HUES64 (cell line): ENCODE results near the gene NAMPT.

Experiments
- H3K27ac ChIP-seq: 2 replicates; pipeline ENCODE4 v1.7.0; 2013; ENCODE audit warnings: low read depth, low read length, inconsistent platforms
- H3K27me3 ChIP-seq: 2 replicates; pipeline ENCODE4 v1.6.1; 2013; ENCODE audit warnings: mild to moderate bottlenecking, low read length; ENCODE audit not compliant: insufficient read depth
- H3K36me3 ChIP-seq: 2 replicates; pipeline ENCODE4 v1.6.1; 2013; ENCODE audit warnings: mild to moderate bottlenecking, low read length; ENCODE audit not compliant: insufficient read depth
- H3K4me1 ChIP-seq: 2 replicates; pipeline ENCODE4 v1.6.1; 2013; ENCODE audit warnings: mild to moderate bottlenecking, low read length, moderate library complexity; ENCODE audit not compliant: insufficient read depth
- H3K4me3 ChIP-seq: 2 replicates; pipeline ENCODE4 v1.5.1; 2013; ENCODE audit warnings: mild to moderate bottlenecking, low read length, moderate library complexity
- H3K9ac ChIP-seq: 2 replicates; pipeline ENCODE4 v1.6.1; 2013; ENCODE audit warnings: mild to moderate bottlenecking, low read depth, low read length
- H3K9me3 ChIP-seq: 2 replicates; pipeline ENCODE4 v1.6.1; 2013; ENCODE audit warnings: low read depth, low read length; ENCODE audit not compliant: insufficient read depth
- WGBS: fragments of 150-250, 120-280 bp; methylation state at CpG from one replicate; pipeline ENCODE4 v1.1.7; 2013; ENCODE audit warnings: missing lambda C conversion rate; 5-methylcytosine and 5-hydroxymethylcytosine counted together

The NAMPT gene

GRCh38 chr7:106231856-106232490, 52.8 kb downstream of the NAMPT start:
- Histone ChIP-seq H3K4me3 (no peak overlapping the region), H3K27ac (no peak overlapping the region), H3K27me3 (no peaks in the 10 kb centered on the region), H3K9ac (no peak overlapping the region), H3K36me3 (no peaks in the 10 kb centered on the region), H3K4me1 (no peaks in the 10 kb centered on the region), H3K9me3 (0 out of 2 replicates have a peak, but pooled peaks cover 3% of the 10 kb centered on the region)
- WGBS: 93% methylated on average over 7 of the region's 7 CpGs

- Histone ChIP-seq H3K9ac (no peak overlapping the region), H3K36me3 (no peaks in the 10 kb centered on the region)
Observed at GRCh38 chr7:106225856-106226255, 58.9 kb downstream of the NAMPT start.

GRCh38 chr7:106224797-106225196, 60.0 kb downstream of the NAMPT start:
- no peak overlapping the region for H3K9ac ChIP-seq
- no peaks in the 10 kb centered on the region for H3K36me3 ChIP-seq
- no peak overlapping the region for H3K27ac ChIP-seq
- H3K4me1 ChIP-seq: 0 out of 2 replicates have a peak, but pooled peaks cover 5% of the 10 kb centered on the region
- H3K4me3 ChIP-seq: no peak overlapping the region
- no peaks in the 10 kb centered on the region for H3K9me3 ChIP-seq
- H3K27me3 ChIP-seq: no peaks in the 10 kb centered on the region
- WGBS: 86% methylated on average over 6 of the region's 6 CpGs

More at GRCh38 chr7:106225856-106226255, 58.9 kb downstream of the NAMPT start:
- H3K4me3 ChIP-seq: no peak overlapping the region
- H3K27ac ChIP-seq: no peak overlapping the region
- no peaks in the 10 kb centered on the region for H3K9me3 ChIP-seq
- 0 out of 2 replicates have a peak, but pooled peaks cover 5% of the 10 kb centered on the region for H3K4me1 ChIP-seq
- H3K27me3 ChIP-seq: no peaks in the 10 kb centered on the region

GRCh38 chr7:106223156-106223555, 61.6 kb downstream of the NAMPT start:
- H3K9me3 ChIP-seq: no peaks in the 10 kb centered on the region
- no peak overlapping the region for H3K9ac ChIP-seq
- 72% methylated on average over 3 of the region's 4 CpGs for WGBS
- no peaks in the 10 kb centered on the region for H3K27me3 ChIP-seq
- H3K36me3 ChIP-seq: no peaks in the 10 kb centered on the region
- H3K4me1 ChIP-seq: 0 out of 2 replicates have a peak, but pooled peaks cover 5% of the 10 kb centered on the region
- no peak overlapping the region for H3K27ac ChIP-seq
- no peak overlapping the region for H3K4me3 ChIP-seq

- H3K9ac ChIP-seq: no peak overlapping the region
- no peaks in the 10 kb centered on the region for H3K27me3 ChIP-seq
- no peak overlapping the region for H3K4me3 ChIP-seq
- 0 out of 2 replicates have a peak, but pooled peaks cover 5% of the 10 kb centered on the region for H3K4me1 ChIP-seq
- H3K27ac ChIP-seq: no peak overlapping the region
- H3K9me3 ChIP-seq: no peaks in the 10 kb centered on the region
- no peaks in the 10 kb centered on the region for H3K36me3 ChIP-seq
- WGBS: 94% methylated on average over 2 of the region's 2 CpGs
Observed at GRCh38 chr7:106222545-106222944, 62.2 kb downstream of the NAMPT start.

GRCh38 chr7:106220307-106220706, 64.5 kb downstream of the NAMPT start:
- H3K4me3 ChIP-seq: no peak overlapping the region
- 98% methylated on average over 3 of the region's 3 CpGs for WGBS

GRCh38 chr7:106219170-106219569, 65.6 kb downstream of the NAMPT start:
- Histone ChIP-seq H3K9ac (no peak overlapping the region), H3K4me1 (0 out of 2 replicates have a peak, but pooled peaks cover 5% of the 10 kb centered on the region), H3K27ac (no peak overlapping the region), H3K36me3 (no peaks in the 10 kb centered on the region), H3K9me3 (no peaks in the 10 kb centered on the region), H3K27me3 (no peaks in the 10 kb centered on the region), H3K4me3 (no peak overlapping the region)
- 83% methylated on average over 3 of the region's 3 CpGs for WGBS

More at GRCh38 chr7:106220307-106220706, 64.5 kb downstream of the NAMPT start:
- H3K9ac ChIP-seq: no peak overlapping the region
- no peak overlapping the region for H3K27ac ChIP-seq
- H3K27me3 ChIP-seq: no peaks in the 10 kb centered on the region
- H3K36me3 ChIP-seq: no peaks in the 10 kb centered on the region
- 0 out of 2 replicates have a peak, but pooled peaks cover 5% of the 10 kb centered on the region for H3K4me1 ChIP-seq
- H3K9me3 ChIP-seq: no peaks in the 10 kb centered on the region

- Histone ChIP-seq H3K9me3 (no peaks in the 10 kb centered on the region), H3K9ac (no peak overlapping the region), H3K27ac (no peak overlapping the region)
Observed at GRCh38 chr7:106218546-106218945, 66.2 kb downstream of the NAMPT start.

GRCh38 chr7:106216923-106217542, 67.8 kb downstream of the NAMPT start:
- H3K27me3 ChIP-seq: no peaks in the 10 kb centered on the region
- H3K4me3 ChIP-seq: no peak overlapping the region
- no peaks in the 10 kb centered on the region for H3K4me1 ChIP-seq
- H3K36me3 ChIP-seq: no peaks in the 10 kb centered on the region
- WGBS: 84% methylated on average over 8 of the region's 8 CpGs
- no peak overlapping the region for H3K27ac ChIP-seq
- H3K9me3 ChIP-seq: no peaks in the 10 kb centered on the region
- H3K9ac ChIP-seq: no peak overlapping the region

More at GRCh38 chr7:106218546-106218945, 66.2 kb downstream of the NAMPT start:
- H3K36me3 ChIP-seq: no peaks in the 10 kb centered on the region
- no peak overlapping the region for H3K4me3 ChIP-seq
- H3K27me3 ChIP-seq: no peaks in the 10 kb centered on the region
- WGBS: 91% methylated on average over 3 of the region's 3 CpGs
- 0 out of 2 replicates have a peak, but pooled peaks cover 5% of the 10 kb centered on the region for H3K4me1 ChIP-seq

GRCh38 chr7:106216517-106216922, 68.3 kb downstream of the NAMPT start:
- Histone ChIP-seq H3K9me3 (no peaks in the 10 kb centered on the region), H3K27me3 (no peaks in the 10 kb centered on the region), H3K36me3 (no peaks in the 10 kb centered on the region), H3K4me1 (no peaks in the 10 kb centered on the region), H3K4me3 (no peak overlapping the region), H3K9ac (no peak overlapping the region), H3K27ac (no peak overlapping the region)
- WGBS: 88% methylated on average over 2 of the region's 2 CpGs

- Histone ChIP-seq H3K27me3 (no peaks in the 10 kb centered on the region), H3K4me1 (no peaks in the 10 kb centered on the region), H3K27ac (no peak overlapping the region), H3K4me3 (no peak overlapping the region), H3K36me3 (no peaks in the 10 kb centered on the region), H3K9me3 (no peaks in the 10 kb centered on the region), H3K9ac (no peak overlapping the region)
- WGBS: 97% methylated on average over 6 of the region's 8 CpGs
Observed at GRCh38 chr7:106215868-106216516, 68.8 kb downstream of the NAMPT start.
